ENCODE data around the gene C17orf100. TPM values are rescaled to one million over a fixed set of nuclear protein-coding genes. Genes with fewer than 3 reads are reported as not detected.
A peak's percentile ranks its signal among the peaks of the same experiment; 100 is the strongest.

Gene C17orf100
- polyA plus RNA-seq, 2 of the 4 experiments (the other 2 are of a cell fraction): 3.1 to 4.1 TPM

- FAIRE-seq: no peak
- peak in 1 of 2 experiments; percentile 15; a peak in 1 of 6 replicates for ATAC-seq
- no peak for TF ChIP-seq JUN (IDR thresholded peaks at IDR 0.05)
- TF ChIP-seq FOSL2 (IDR thresholded peaks at IDR 0.05): no peak
- TF ChIP-seq FOSL2 (CRISPR knock-in tag; IDR thresholded peaks at IDR 0.05): no peak
- TF ChIP-seq JUNB (IDR thresholded peaks at IDR 0.05): no peak
- TF ChIP-seq MAX (IDR thresholded peaks at IDR 0.05): no peak
- TF ChIP-seq EHMT2 (IDR thresholded peaks at IDR 0.05; ENCODE audit: low read depth): no peak
- TF ChIP-seq POLR2AphosphoS2 (conservative IDR thresholded peaks at IDR 0.05; ENCODE audit: low read length): no peak
- TF ChIP-seq TP53 (CRISPR knock-in tag; IDR thresholded peaks at IDR 0.05): no peak
- TF ChIP-seq, protein P1, sequence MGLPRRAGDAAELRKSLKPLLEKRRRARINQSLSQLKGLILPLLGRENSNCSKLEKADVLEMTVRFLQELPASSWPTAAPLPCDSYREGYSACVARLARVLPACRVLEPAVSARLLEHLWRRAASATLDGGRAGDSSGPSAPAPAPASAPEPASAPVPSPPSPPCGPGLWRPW (IDR thresholded peaks at IDR 0.05): no peak
- TF ChIP-seq RCOR1 (IDR thresholded peaks at IDR 0.05; ENCODE audit: low read depth, low read length): no peak
- H3K4me1 ChIP-seq: peaks cover 4% of the 10 kb centered on the region; the same call in 1 of the 3 replicates
- CTCF ChIA-PET: interaction anchor here (0.6 to 17.8 kb wide), 78 partner anchors 7 to 575 kb away, joined by 3 to 293 read pairs (median 5); partner anchors contain the start of genes BCL6B, C17orf100, MED31 and RNASEK
- 79% methylated on average over 6 of the region's 6 CpGs for WGBS (ENCODE audit: missing lambda C conversion rate)
- no peak overlapping the region for H3K27ac ChIP-seq
- no peak overlapping the region for H3K4me2 ChIP-seq
- POLR2A ChIA-PET: interaction anchor here (1.0 kb wide), 1 partner anchor 369 kb away, joined by 3 read pairs; the partner anchor contains the start of gene SLC16A13
- H3K4me3 ChIP-seq: no peak overlapping the region
- DNase-seq (ENCODE audit: low read depth in 1 of 2, low spot score in 1 of 2): no peak
- no peaks in the 10 kb centered on the region for H3K9me3 ChIP-seq
Measured at GRCh38 chr17:6666557-6666956, 15.0 kb downstream of the C17orf100 start.

DNA sequence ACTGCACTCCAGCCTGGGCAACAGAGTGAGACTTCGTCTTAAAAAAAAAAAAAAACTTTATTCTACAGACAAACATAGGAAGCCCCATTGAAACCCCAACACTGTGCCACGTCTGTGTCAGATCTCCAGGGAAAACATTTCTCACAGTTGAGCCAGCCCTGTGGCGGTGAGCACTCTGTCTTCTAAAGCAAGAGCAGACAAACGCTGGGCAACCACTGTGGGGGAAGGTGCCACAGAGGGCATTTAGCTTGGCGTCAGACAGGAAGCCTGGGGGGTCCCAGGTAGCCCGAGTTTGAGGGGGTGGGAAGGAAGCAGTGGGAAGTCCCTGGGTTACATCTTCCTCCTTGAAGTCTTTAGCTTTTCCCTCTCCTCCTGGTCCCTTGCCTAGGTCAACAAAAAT, 16.0 kb downstream of the C17orf100 start:
- no peak overlapping the region for H3K4me3 ChIP-seq
- WGBS (ENCODE audit: missing lambda C conversion rate): 30% methylated on average over 6 of the region's 6 CpGs
- TF ChIP-seq ATOH8 (CRISPR knock-in tag; IDR thresholded peaks at IDR 0.05; ENCODE audit: low read depth) (no peak), ZC3H11A (IDR thresholded peaks at IDR 0.05) (no peak), FOSL2 (IDR thresholded peaks at IDR 0.05) (no peak), FOSL2 (CRISPR knock-in tag; IDR thresholded peaks at IDR 0.05) (no peak), NR3C1 (IDR thresholded peaks at IDR 0.05) (no peak), CHD2 (IDR thresholded peaks at IDR 0.05; ENCODE audit: low read length, partially characterized antibody) (no peak), MYC (IDR thresholded peaks at IDR 0.05; ENCODE audit: borderline replicate concordance, low read length) (no peak), BHLHE40 (IDR thresholded peaks at IDR 0.05; ENCODE audit: low read depth, low read length) (no peak), CEBPB (IDR thresholded peaks at IDR 0.05) (no peak), ESRRA (IDR thresholded peaks at IDR 0.05; ENCODE audit: borderline replicate concordance, low read length) (no peak), HOXB5 (CRISPR knock-in tag; IDR thresholded peaks at IDR 0.05) (no peak), RARB (CRISPR knock-in tag; IDR thresholded peaks at IDR 0.05) (no peak)
- no peak for DNase-seq (ENCODE audit: low read depth in 1 of 2, low spot score in 1 of 2)
- no peak for ATAC-seq
- H3K9me3 ChIP-seq: no peaks in the 10 kb centered on the region
- FAIRE-seq: no peak
- H3K27ac ChIP-seq: no peak overlapping the region
- no peak overlapping the region for H3K4me2 ChIP-seq
- ChIA-PET CTCF (interaction anchor here (0.6 to 17.8 kb wide), 22 partner anchors 10 to 604 kb away, joined by 3 to 293 read pairs (median 11); partner anchors contain the start of genes ALOX12, BCL6B, RNASEK and SLC13A5), POLR2A (no interaction called here)
- H3K4me1 ChIP-seq: peaks cover 4% of the 10 kb centered on the region; the same call in 1 of the 3 replicates

DNA sequence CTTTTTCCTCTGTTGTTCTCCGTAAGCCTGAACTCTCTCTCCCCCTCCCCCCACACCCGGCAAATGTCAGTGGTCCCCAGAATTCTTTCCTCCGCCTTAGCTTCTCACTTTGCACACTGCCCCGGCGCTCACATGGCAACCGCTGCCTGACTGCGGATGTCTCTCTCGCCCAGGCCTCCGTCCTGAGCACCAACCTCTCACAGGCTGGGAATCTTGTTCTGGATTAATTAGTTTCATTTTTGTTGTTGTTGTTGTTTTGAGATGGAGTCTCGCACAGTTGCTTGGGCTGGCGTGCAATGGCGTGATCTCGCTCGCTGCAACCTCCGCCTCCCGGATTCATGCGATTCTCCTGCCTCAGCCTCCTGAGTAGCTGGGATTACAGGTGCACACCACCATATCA, 16.7 kb downstream of the C17orf100 start:
- DNase-seq (ENCODE audit: low read depth in 1 of 2, low spot score in 1 of 2) (no peak), FAIRE-seq (no peak), ATAC-seq (no peak)
- no peak overlapping the region for H3K4me2 ChIP-seq
- H3K27ac ChIP-seq: no peak overlapping the region
- no peaks in the 10 kb centered on the region for H3K9me3 ChIP-seq
- POLR2A ChIA-PET: no interaction called here
- H3K4me3 ChIP-seq: no peak overlapping the region
- WGBS (ENCODE audit: missing lambda C conversion rate): 87% methylated on average over 17 of the region's 17 CpGs
- peaks cover 4% of the 10 kb centered on the region; the same call in 1 of the 3 replicates for H3K4me1 ChIP-seq
- CTCF ChIA-PET: interaction anchor here (0.9 to 17.8 kb wide), 10 partner anchors 9 to 377 kb away, joined by 3 to 293 read pairs (median 18); partner anchors contain the start of genes BCL6B and RNASEK
- TF ChIP-seq RCOR1 (IDR thresholded peaks at IDR 0.05; ENCODE audit: low read depth, low read length) (no peak), JUNB (IDR thresholded peaks at IDR 0.05) (no peak), MAZ (IDR thresholded peaks at IDR 0.05; ENCODE audit: borderline replicate concordance, low read depth, low read length) (no peak), NPAS2 (CRISPR knock-in tag; IDR thresholded peaks at IDR 0.05; ENCODE audit: borderline replicate concordance) (no peak), MYC (IDR thresholded peaks at IDR 0.05; ENCODE audit: borderline replicate concordance, low read length) (no peak), KDM1A (IDR thresholded peaks at IDR 0.05; ENCODE audit: low read depth) (no peak), MAX (IDR thresholded peaks at IDR 0.05) (no peak), HOXA7 (CRISPR knock-in tag; IDR thresholded peaks at IDR 0.05) (no peak), SMC3 (IDR thresholded peaks at IDR 0.05) (no peak), HMGXB4 (CRISPR knock-in tag; IDR thresholded peaks at IDR 0.05; ENCODE audit: borderline replicate concordance) (no peak), HOXB13 (CRISPR knock-in tag; IDR thresholded peaks at IDR 0.05; ENCODE audit: low read depth) (no peak)
- TF ChIP-seq, protein P2, sequence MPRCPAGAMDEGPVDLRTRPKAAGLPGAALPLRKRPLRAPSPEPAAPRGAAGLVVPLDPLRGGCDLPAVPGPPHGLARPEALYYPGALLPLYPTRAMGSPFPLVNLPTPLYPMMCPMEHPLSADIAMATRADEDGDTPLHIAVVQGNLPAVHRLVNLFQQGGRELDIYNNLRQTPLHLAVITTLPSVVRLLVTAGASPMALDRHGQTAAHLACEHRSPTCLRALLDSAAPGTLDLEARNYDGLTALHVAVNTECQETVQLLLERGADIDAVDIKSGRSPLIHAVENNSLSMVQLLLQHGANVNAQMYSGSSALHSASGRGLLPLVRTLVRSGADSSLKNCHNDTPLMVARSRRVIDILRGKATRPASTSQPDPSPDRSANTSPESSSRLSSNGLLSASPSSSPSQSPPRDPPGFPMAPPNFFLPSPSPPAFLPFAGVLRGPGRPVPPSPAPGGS (IDR thresholded peaks at IDR 0.05): no peak
- TF ChIP-seq, protein P3, sequence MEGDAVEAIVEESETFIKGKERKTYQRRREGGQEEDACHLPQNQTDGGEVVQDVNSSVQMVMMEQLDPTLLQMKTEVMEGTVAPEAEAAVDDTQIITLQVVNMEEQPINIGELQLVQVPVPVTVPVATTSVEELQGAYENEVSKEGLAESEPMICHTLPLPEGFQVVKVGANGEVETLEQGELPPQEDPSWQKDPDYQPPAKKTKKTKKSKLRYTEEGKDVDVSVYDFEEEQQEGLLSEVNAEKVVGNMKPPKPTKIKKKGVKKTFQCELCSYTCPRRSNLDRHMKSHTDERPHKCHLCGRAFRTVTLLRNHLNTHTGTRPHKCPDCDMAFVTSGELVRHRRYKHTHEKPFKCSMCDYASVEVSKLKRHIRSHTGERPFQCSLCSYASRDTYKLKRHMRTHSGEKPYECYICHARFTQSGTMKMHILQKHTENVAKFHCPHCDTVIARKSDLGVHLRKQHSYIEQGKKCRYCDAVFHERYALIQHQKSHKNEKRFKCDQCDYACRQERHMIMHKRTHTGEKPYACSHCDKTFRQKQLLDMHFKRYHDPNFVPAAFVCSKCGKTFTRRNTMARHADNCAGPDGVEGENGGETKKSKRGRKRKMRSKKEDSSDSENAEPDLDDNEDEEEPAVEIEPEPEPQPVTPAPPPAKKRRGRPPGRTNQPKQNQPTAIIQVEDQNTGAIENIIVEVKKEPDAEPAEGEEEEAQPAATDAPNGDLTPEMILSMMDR (IDR thresholded peaks at IDR 0.05): no peak
